ENCODE measurements around the gene DCHS1. TPM values are rescaled to one million over a fixed set of nuclear protein-coding genes. Genes with fewer than 3 reads are reported as not detected.

The DCHS1 gene
- total and polyA plus RNA-seq, 2 of the 13 experiments (the other 11 are each of a cell fraction or from before 2014, with no cell fraction given), result under 0.01 to 0.03 TPM

DNA sequence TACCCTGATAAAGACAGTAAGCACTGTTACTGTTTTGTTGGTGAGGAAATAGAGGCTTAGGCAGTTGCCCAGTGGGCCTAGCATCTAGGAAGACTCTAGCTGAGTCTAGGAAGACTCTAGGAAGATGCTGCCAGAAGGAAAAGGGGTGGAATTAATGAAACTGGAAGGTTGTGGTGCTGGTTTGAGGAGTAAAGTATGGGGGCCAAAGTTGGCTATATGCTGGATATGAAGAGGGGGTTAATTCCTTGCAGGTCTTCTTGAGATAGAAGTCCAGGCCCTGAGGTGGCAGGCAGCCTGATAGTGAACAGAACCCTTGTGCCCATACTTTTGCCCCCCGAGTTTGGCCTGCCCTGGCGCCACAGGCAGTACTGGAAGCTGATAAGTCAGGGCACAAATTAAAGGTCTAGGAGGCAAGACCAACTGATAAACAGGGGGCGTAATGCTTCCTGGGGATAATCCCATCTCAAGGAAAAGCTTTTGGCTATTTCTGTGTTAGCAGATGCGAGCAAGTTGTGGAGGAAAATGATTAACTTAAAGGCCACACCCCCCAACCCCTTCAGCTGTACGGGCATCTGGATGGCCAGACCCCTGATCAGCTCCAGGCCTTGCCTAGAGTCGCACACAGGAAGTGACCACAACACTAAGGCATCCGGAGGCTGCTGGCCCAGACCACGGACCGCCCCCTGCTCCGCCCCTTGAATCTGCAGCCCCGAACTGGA lies 49.0 kb downstream of the DCHS1 start (continued):
- TF ChIP-seq, protein P1, sequence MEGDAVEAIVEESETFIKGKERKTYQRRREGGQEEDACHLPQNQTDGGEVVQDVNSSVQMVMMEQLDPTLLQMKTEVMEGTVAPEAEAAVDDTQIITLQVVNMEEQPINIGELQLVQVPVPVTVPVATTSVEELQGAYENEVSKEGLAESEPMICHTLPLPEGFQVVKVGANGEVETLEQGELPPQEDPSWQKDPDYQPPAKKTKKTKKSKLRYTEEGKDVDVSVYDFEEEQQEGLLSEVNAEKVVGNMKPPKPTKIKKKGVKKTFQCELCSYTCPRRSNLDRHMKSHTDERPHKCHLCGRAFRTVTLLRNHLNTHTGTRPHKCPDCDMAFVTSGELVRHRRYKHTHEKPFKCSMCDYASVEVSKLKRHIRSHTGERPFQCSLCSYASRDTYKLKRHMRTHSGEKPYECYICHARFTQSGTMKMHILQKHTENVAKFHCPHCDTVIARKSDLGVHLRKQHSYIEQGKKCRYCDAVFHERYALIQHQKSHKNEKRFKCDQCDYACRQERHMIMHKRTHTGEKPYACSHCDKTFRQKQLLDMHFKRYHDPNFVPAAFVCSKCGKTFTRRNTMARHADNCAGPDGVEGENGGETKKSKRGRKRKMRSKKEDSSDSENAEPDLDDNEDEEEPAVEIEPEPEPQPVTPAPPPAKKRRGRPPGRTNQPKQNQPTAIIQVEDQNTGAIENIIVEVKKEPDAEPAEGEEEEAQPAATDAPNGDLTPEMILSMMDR (CRISPR knock-in tag; IDR thresholded peaks at IDR 0.05), result peak; percentile 34
- peak; percentile 83 for TF ChIP-seq PHF21A (CRISPR knock-in tag; IDR thresholded peaks at IDR 0.05)
- TF ChIP-seq, protein P2, sequence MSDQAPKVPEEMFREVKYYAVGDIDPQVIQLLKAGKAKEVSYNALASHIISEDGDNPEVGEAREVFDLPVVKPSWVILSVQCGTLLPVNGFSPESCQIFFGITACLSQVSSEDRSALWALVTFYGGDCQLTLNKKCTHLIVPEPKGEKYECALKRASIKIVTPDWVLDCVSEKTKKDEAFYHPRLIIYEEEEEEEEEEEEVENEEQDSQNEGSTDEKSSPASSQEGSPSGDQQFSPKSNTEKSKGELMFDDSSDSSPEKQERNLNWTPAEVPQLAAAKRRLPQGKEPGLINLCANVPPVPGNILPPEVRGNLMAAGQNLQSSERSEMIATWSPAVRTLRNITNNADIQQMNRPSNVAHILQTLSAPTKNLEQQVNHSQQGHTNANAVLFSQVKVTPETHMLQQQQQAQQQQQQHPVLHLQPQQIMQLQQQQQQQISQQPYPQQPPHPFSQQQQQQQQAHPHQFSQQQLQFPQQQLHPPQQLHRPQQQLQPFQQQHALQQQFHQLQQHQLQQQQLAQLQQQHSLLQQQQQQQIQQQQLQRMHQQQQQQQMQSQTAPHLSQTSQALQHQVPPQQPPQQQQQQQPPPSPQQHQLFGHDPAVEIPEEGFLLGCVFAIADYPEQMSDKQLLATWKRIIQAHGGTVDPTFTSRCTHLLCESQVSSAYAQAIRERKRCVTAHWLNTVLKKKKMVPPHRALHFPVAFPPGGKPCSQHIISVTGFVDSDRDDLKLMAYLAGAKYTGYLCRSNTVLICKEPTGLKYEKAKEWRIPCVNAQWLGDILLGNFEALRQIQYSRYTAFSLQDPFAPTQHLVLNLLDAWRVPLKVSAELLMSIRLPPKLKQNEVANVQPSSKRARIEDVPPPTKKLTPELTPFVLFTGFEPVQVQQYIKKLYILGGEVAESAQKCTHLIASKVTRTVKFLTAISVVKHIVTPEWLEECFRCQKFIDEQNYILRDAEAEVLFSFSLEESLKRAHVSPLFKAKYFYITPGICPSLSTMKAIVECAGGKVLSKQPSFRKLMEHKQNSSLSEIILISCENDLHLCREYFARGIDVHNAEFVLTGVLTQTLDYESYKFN (CRISPR knock-in tag; conservative IDR thresholded peaks at IDR 0.05), result peak; percentile 46
- TF ChIP-seq, protein P3, sequence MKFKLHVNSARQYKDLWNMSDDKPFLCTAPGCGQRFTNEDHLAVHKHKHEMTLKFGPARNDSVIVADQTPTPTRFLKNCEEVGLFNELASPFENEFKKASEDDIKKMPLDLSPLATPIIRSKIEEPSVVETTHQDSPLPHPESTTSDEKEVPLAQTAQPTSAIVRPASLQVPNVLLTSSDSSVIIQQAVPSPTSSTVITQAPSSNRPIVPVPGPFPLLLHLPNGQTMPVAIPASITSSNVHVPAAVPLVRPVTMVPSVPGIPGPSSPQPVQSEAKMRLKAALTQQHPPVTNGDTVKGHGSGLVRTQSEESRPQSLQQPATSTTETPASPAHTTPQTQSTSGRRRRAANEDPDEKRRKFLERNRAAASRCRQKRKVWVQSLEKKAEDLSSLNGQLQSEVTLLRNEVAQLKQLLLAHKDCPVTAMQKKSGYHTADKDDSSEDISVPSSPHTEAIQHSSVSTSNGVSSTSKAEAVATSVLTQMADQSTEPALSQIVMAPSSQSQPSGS (CRISPR knock-in tag; IDR thresholded peaks at IDR 0.05), result peak; percentile 98
- TF ChIP-seq, protein P4, sequence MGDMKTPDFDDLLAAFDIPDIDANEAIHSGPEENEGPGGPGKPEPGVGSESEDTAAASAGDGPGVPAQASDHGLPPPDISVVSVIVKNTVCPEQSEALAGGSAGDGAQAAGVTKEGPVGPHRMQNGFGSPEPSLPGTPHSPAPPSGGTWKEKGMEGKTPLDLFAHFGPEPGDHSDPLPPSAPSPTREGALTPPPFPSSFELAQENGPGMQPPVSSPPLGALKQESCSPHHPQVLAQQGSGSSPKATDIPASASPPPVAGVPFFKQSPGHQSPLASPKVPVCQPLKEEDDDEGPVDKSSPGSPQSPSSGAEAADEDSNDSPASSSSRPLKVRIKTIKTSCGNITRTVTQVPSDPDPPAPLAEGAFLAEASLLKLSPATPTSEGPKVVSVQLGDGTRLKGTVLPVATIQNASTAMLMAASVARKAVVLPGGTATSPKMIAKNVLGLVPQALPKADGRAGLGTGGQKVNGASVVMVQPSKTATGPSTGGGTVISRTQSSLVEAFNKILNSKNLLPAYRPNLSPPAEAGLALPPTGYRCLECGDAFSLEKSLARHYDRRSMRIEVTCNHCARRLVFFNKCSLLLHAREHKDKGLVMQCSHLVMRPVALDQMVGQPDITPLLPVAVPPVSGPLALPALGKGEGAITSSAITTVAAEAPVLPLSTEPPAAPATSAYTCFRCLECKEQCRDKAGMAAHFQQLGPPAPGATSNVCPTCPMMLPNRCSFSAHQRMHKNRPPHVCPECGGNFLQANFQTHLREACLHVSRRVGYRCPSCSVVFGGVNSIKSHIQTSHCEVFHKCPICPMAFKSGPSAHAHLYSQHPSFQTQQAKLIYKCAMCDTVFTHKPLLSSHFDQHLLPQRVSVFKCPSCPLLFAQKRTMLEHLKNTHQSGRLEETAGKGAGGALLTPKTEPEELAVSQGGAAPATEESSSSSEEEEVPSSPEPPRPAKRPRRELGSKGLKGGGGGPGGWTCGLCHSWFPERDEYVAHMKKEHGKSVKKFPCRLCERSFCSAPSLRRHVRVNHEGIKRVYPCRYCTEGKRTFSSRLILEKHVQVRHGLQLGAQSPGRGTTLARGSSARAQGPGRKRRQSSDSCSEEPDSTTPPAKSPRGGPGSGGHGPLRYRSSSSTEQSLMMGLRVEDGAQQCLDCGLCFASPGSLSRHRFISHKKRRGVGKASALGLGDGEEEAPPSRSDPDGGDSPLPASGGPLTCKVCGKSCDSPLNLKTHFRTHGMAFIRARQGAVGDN (CRISPR knock-in tag; IDR thresholded peaks at IDR 0.05), result peak; percentile 77
- no peak for TF ChIP-seq NR2F6 (IDR thresholded peaks at IDR 0.05)
- TF ChIP-seq NR2F6 (CRISPR knock-in tag; IDR thresholded peaks at IDR 0.05), result 0 out of 2 replicates have a peak, but pooled peaks have one; percentile 21
- TF ChIP-seq ZNF367 (CRISPR knock-in tag; IDR thresholded peaks at IDR 0.05; ENCODE audit: borderline replicate concordance), result no peak
- TF ChIP-seq FOXK1 (CRISPR knock-in tag; IDR thresholded peaks at IDR 0.05; ENCODE audit: borderline replicate concordance, low read depth), result peak; percentile 54; the same call in 1 of the 2 replicates
- peak; percentile 58 for TF ChIP-seq PHF20 (CRISPR knock-in tag; IDR thresholded peaks at IDR 0.05)
- TF ChIP-seq GATAD1 (CRISPR knock-in tag; IDR thresholded peaks at IDR 0.05), result peak; percentile 63
- peak; percentile 97 for TF ChIP-seq JUN (CRISPR knock-in tag; IDR thresholded peaks at IDR 0.05)
- TF ChIP-seq ZFY (CRISPR knock-in tag; IDR thresholded peaks at IDR 0.05), result peak; percentile 61
- TF ChIP-seq HNRNPLL (IDR thresholded peaks at IDR 0.05; ENCODE audit: low read depth, low read length, poor library complexity, severe bottlenecking), result peak; percentile 33
- TF ChIP-seq, protein P5, sequence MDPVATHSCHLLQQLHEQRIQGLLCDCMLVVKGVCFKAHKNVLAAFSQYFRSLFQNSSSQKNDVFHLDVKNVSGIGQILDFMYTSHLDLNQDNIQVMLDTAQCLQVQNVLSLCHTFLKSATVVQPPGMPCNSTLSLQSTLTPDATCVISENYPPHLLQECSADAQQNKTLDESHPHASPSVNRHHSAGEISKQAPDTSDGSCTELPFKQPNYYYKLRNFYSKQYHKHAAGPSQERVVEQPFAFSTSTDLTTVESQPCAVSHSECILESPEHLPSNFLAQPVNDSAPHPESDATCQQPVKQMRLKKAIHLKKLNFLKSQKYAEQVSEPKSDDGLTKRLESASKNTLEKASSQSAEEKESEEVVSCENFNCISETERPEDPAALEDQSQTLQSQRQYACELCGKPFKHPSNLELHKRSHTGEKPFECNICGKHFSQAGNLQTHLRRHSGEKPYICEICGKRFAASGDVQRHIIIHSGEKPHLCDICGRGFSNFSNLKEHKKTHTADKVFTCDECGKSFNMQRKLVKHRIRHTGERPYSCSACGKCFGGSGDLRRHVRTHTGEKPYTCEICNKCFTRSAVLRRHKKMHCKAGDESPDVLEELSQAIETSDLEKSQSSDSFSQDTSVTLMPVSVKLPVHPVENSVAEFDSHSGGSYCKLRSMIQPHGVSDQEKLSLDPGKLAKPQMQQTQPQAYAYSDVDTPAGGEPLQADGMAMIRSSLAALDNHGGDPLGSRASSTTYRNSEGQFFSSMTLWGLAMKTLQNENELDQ (CRISPR knock-in tag; IDR thresholded peaks at IDR 0.05; ENCODE audit: borderline replicate concordance), result no peak
- 0 out of 2 replicates have a peak, but pooled peaks have one; percentile 8 for TF ChIP-seq RARA (CRISPR knock-in tag; IDR thresholded peaks at IDR 0.05)
